Calu3 (cell line): ENCODE data around the gene TCP1. TPM values are rescaled to one million over a fixed set of nuclear protein-coding genes. Genes with fewer than 3 reads are reported as not detected.
A peak's percentile ranks its signal among the peaks of the same experiment; 100 is the strongest.

ENCODE experiments used
- BruUV-seq: library from RNA; stranded (reverse); fragments of 400-500 nt; replicated peaks from 2 replicates; lab custom pipeline; 2021; lab: Mats Ljungman, UMichigan
- CTCF ChIA-PET: fragments of 300-600 bp; sonication (Branson Sonifier 250); formaldehyde crosslinking; loops from one replicate; lab custom pipeline; 2022; ENCODE audit warnings: antibody characterized with exemption; lab: Charles Lee
- DNase-seq: peaks from one replicate; pipeline ENCODE4 v3.0.0; 2022
- H3K27ac Mint-ChIP-seq: one replicate; pipeline ENCODE4 v1.8.0; 2022; ENCODE audit warnings: mixed read lengths; ENCODE audit not compliant: unreplicated experiment
- H3K27me3 Mint-ChIP-seq: one replicate; pipeline ENCODE4 v1.8.0; 2022; ENCODE audit warnings: mixed read lengths; ENCODE audit not compliant: unreplicated experiment
- H3K36me3 Mint-ChIP-seq: one replicate; pipeline ENCODE4 v1.8.0; 2022; ENCODE audit warnings: mild to moderate bottlenecking, moderate library complexity, mixed read lengths; ENCODE audit not compliant: insufficient read depth, unreplicated experiment
- H3K4me1 Mint-ChIP-seq: one replicate; pipeline ENCODE4 v1.8.0; 2022; ENCODE audit warnings: mild to moderate bottlenecking, low read depth, mixed read lengths; ENCODE audit not compliant: unreplicated experiment
- H3K4me3 Mint-ChIP-seq: one replicate; pipeline ENCODE4 v1.8.0; 2022; ENCODE audit warnings: mild to moderate bottlenecking, low read depth, moderate library complexity, mixed read lengths; ENCODE audit not compliant: unreplicated experiment
- H3K9me3 Mint-ChIP-seq: one replicate; pipeline ENCODE4 v1.8.0; 2022; ENCODE audit warnings: low read depth, mixed read lengths; ENCODE audit not compliant: unreplicated experiment
- intact Hi-C: fragments of 100-400 bp; cut with micrococcal nuclease; formaldehyde crosslinking; loops from one replicate; pipeline ENCODE4 v1.10.0; 2022; ENCODE audit not compliant: unreplicated experiment
- total RNA-seq: library from RNA; stranded (reverse); gene quantifications from 2 replicates; pipeline ENCODE4 v1.2.3, GENCODE V29; 2022
- TF ChIP-seq, protein P1 (sequence below): fragments of 200-600 bp; IDR thresholded peaks from one replicate; pipeline ENCODE4 v1.8.0; 2022; ENCODE audit warnings: antibody characterized with exemption; ENCODE audit not compliant: unreplicated experiment

The TCP1 gene
- total RNA-seq, 1 experiment from 2014 or later = 357 TPM

- BruUV-seq = no TSS peak
- TF ChIP-seq, protein P1, sequence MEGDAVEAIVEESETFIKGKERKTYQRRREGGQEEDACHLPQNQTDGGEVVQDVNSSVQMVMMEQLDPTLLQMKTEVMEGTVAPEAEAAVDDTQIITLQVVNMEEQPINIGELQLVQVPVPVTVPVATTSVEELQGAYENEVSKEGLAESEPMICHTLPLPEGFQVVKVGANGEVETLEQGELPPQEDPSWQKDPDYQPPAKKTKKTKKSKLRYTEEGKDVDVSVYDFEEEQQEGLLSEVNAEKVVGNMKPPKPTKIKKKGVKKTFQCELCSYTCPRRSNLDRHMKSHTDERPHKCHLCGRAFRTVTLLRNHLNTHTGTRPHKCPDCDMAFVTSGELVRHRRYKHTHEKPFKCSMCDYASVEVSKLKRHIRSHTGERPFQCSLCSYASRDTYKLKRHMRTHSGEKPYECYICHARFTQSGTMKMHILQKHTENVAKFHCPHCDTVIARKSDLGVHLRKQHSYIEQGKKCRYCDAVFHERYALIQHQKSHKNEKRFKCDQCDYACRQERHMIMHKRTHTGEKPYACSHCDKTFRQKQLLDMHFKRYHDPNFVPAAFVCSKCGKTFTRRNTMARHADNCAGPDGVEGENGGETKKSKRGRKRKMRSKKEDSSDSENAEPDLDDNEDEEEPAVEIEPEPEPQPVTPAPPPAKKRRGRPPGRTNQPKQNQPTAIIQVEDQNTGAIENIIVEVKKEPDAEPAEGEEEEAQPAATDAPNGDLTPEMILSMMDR = no peak
- H3K4me1 Mint-ChIP-seq = no peaks in the 10 kb centered on the region
- peak overlapping the region; percentile 42 for H3K27ac Mint-ChIP-seq
- CTCF ChIA-PET = no interaction called here
- peaks cover 65% of the 10 kb centered on the region for H3K36me3 Mint-ChIP-seq
- H3K27me3 Mint-ChIP-seq = no peaks in the 10 kb centered on the region
- peaks cover 6% of the 10 kb centered on the region for H3K9me3 Mint-ChIP-seq
- no peak overlapping the region for H3K4me3 Mint-ChIP-seq
- intact Hi-C loops = no loop called here
- DNase-seq = no peak
These were observed 19.9 kb downstream of the TCP1 start for GRCh38 chr6:159769470-159769869.

DNA sequence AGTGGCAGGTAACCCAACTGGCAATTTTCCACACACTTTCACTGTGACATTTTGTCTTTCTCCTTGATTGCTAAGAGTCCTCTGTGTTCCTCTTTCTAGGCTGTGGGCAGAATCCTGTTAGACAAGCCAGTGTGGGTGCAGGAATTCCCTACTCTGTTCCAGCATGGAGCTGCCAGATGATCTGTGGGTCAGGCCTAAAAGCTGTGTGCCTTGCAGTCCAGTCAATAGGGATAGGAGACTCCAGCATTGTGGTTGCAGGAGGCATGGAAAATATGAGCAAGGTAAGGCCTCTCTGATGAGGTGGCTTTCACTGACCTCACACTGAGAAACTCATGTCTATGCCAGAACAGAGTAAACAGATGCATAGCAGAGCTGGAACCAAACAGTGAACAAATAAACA, 22.5 kb downstream of the TCP1 start:
- no peak overlapping the region for H3K4me3 Mint-ChIP-seq
- TF ChIP-seq, protein P1 = no peak
- no peak overlapping the region for H3K27ac Mint-ChIP-seq
- no peaks in the 10 kb centered on the region for H3K27me3 Mint-ChIP-seq
- BruUV-seq = no TSS peak
- CTCF ChIA-PET = no interaction called here
- no peak for DNase-seq
- H3K9me3 Mint-ChIP-seq = peaks cover 6% of the 10 kb centered on the region
- peaks cover 79% of the 10 kb centered on the region for H3K36me3 Mint-ChIP-seq
- H3K4me1 Mint-ChIP-seq = peaks cover 9% of the 10 kb centered on the region
- intact Hi-C loops = no loop called here

DNA sequence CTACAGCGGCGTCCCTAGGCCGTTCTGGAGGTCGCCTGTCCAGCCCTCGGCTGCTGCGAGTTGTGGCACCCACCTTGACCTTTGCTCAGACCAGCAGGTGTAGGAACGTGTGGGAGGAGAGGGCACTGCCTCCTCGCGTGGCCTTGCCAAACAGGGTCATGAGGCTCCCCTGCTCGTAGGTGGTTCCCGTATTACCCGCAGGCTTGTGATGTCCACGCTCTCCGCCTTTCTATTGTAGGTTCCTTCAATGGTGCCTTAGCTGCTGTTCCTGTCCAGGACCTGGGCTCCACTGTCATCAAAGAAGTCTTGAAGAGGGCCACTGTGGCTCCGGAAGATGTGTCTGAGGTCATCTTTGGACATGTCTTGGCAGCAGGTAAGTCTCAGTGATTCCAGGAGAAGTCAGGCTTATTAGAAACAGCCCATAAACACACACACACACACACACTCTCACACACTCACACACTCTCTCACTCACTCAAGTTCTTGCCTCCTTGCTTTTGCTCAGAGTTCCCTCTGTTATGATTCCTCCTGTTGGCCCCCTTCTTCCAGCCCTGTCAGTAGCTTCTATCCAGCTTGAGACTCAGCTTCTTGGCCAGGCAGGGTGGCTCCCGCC, 26.6 kb downstream of the TCP1 start:
- intact Hi-C loops = loop anchor here (1.0 kb wide), 1 partner anchor 69 kb away; the partner anchor contains the start of gene SOD2
- CTCF ChIA-PET = no interaction called here
- Mint-ChIP-seq H3K4me3 (peak overlapping the region; percentile 99), H3K27me3 (no peaks in the 10 kb centered on the region), H3K9me3 (no peaks in the 10 kb centered on the region), H3K36me3 (peaks cover 80% of the 10 kb centered on the region), H3K27ac (peak overlapping the region; percentile 88), H3K4me1 (peaks cover 36% of the 10 kb centered on the region)
- TF ChIP-seq, protein P1 = no peak
- DNase-seq = no peak
- no TSS peak for BruUV-seq

DNA sequence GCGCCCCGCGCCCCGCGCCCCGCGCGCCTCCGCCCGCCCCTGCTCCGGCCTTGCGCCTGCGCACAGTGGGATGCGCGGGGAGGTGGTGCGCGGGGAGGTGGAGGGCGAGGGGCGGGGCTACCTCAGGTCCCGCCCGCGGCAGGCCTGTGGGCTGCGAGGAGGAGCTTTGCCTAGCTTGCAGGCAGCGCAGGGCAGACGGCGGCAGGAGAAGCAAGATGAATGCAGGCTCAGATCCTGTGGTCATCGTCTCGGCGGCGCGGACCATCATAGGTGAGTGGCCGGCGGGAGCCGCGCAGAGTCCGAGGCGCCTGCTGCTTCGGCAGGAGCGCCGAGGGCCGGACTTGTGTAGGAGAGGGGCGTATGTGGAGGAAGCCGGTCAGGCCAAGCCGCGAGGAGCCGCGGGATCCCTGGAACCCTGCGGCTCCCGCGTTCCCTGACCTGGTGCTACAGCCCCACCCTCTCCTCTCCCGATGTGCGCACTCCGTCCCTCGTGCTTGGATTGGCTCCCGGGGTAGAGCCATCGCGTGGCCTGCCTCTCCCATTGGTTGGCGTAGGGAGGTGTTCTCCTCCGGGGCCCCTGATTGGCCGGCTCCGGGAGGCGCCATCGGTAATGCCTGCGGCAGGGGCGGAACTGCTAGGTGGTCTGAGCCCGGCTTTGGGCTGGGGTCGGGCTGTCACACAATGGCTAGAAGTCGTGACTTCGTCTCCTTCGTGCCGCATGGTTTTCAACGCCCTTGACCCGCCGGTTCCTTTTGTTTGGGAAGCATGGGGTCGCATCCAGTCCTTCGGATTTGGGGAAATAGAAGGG, 27.3 kb downstream of the TCP1 start, which contains the start of gene ACAT2:
ACAT2 (plus strand) TSS at position 173 of the 808 bp plus-strand sequence; CDS start at position 216, 43 bp downstream.
- TF ChIP-seq, protein P1 = no peak
- Mint-ChIP-seq H3K27ac (peak within 1 kb of the TSS; percentile 88), H3K4me3 (peak within 1 kb of the TSS; percentile 99), H3K27me3 (no peaks in the 10 kb centered on the region), H3K4me1 (peaks cover 36% of the 10 kb centered on the region), H3K9me3 (no peaks in the 10 kb centered on the region), H3K36me3 (peaks cover 79% of the 10 kb centered on the region)
- DNase-seq = peak; percentile 96
- CTCF ChIA-PET = interaction anchor here (0.6 to 1.1 kb wide), 3 partner anchors 12 to 70 kb away, joined by 3 to 4 read pairs (median 3); partner anchors contain the start of gene MRPL18
- no TSS peak for BruUV-seq
- intact Hi-C loops = loop anchor here (1.0 kb wide), 1 partner anchor 69 kb away; the partner anchor contains the start of gene SOD2
